HG02885 (cell line): ENCODE data around the gene EYA2.

Experiments used
- ATAC-seq: cut with Tn5 transposase; IDR thresholded peaks from one replicate; pipeline ENCODE4 v1.9.1; 2021; ENCODE audit warnings: mild to moderate bottlenecking; ENCODE audit not compliant: unreplicated experiment, poor library complexity

Gene EYA2

DNA sequence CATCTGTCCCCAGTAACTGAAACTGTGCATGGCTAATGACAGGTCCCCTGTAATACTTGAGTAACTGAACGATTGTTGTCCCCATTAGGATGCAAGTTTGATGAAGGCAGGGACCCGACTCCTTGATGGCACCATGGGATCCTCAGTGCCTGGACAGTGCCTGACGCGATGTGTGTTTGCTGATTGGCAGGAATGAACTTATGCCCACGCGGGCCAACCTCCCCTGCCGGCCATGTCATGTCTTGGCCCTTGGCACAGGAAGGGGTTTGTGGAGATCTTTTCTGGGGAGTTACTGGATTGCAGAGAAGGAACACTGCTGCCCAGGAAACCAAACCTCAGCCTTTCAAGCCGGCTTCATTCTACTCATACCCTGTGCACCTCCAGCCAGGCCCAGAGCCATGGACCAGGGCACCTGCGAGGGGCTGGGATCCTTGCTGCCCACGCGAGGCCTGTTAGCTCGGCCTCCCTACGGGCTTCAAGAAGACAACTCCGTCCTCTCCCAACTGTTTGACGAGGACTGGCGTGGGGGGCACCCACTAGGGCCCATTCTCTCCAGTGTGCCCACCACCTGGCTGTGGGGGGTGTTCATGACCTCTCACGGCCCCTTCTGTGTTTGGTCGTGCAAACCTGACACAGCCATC, 314.0 kb downstream of the EYA2 start:
- ATAC-seq: no peak

DNA sequence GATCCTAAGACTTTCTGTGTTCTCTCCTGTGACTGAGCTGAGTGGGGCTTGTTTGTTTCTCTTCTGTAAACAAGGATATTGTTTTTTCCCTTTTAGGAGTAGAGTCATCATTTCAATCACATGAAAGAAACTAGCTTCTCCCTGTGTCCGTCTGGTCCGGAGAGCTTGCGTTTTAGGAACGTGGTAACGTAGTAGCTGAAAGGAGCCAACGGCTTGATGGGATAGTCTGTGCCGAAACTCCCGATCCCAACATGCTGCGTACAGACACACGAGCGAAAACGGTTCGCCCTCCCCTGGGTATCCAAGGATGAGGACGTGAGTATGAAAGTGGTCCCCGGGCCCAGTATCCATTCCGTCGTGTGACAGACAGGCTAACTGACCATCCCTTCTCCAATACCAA, 315.3 kb downstream of the EYA2 start:
- ATAC-seq: no peak

- ATAC-seq: no peak
Observed at GRCh38 chr20:47210470-47210869, 315.8 kb downstream of the EYA2 start.

GRCh38 chr20:47211036-47211435, 316.4 kb downstream of the EYA2 start:
- ATAC-seq: no peak

DNA sequence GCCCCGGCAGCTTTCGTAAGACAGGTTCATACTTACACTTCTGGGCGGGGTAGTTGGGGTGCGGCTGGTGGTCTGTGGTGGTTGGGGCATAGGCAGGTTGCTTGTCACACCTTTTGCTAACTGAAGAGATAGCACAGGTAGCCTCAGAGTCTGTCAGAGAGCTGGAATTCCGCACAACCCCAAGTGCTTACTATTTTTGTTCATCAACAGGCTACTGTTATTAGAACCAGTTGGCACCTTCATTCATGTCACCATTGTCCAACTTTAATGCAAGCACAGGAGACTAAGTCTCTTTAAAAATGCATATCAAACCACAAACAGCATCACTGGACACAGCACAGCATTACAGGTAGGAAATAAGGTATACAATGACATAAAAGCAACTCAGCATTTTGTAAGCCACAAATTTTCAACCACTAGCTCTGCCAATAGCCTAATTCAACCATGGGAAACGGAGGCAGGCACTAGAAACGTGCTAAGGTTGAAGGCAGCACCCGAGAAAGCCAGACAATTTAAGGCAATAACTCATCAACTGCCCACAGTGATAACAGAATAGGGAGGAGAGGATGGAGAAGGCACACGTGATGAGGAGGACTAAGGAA, 318.1 kb downstream of the EYA2 start:
- ATAC-seq: no peak

- ATAC-seq: no peak
Observed at GRCh38 chr20:47213966-47214365, 319.3 kb downstream of the EYA2 start.

GRCh38 chr20:47215653-47216397, 321.2 kb downstream of the EYA2 start:
- no peak for ATAC-seq

DNA sequence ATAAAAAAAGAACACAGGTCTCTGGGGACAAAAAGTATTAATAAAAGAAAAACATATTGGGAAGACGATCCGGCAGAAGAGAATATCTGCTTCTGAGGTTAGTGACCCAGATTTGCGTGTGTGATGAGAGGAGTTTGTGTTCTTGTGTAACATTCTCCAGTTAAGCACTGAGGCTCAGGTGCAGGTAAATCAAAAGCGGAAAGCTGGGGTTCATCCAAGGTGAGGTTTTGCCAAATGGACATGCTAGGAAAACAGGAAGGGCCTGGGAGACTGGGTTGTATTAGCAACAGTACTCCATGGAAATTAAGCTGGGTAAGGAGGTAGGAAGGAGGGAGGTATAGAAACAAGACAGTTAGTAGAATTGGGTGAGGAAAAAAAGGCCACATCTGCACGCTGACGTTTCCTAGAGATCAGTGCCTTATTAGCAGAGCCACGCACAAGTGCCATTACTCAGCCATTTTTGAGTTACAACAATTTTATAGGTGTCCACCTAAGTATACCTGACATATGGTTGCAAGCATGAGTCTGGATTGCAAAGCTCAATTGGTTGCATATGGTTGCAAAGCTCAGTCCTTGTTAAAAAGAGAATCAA, 322.3 kb downstream of the EYA2 start:
- no peak for ATAC-seq

- no peak for ATAC-seq
Observed at GRCh38 chr20:47217482-47218446, 323.1 kb downstream of the EYA2 start.

DNA sequence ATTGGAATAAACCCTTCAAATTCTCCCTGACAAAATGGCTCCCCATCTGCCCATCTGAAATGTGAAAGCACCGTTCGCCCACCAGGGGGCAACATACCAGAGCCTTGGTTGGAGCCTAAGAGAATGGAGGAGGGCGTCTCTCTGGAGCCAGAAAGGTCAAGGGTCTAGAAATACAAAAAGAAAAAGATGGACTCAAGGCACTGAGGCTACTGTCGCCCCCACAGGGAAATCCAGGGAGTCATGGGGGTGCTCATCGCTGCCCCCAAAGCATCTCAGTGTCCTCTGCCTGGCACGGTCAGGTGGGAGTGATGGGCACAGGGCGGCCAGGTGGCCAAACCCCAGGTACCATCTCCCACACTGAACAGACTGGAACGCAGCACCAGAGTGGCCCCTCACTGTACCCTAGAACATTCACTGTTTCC, 325.5 kb downstream of the EYA2 start:
- ATAC-seq: no peak

DNA sequence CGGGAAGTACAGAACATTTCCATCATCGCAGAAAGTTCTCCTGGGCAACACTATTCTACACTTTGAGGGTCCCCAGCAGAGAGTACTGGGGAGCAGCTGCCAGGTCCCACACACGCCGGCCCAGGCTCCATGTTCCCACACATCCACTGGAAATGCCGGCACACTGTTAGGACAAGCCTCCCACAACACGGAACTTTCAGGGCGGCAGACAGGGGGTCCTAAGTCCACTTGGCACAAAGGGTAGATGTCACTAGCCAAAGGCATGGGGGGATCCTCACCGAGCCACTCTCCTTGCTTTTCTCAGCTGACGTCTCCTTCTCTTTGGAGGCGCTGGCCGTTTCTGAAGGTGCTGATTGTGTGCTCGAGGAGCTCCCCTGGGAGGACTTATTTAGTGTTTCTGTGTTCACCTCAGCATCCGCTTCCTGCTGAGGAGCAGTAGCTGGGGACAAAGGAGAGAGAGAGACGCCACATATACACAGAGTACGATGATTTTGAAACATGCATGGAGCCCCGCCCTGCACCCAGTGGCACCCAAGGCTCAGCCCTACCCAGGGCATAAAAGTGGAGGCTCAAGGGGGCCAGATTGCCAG, 326.5 kb downstream of the EYA2 start:
- ATAC-seq: no peak

GRCh38 chr20:47222468-47223119, 328.0 kb downstream of the EYA2 start:
- no peak for ATAC-seq

DNA sequence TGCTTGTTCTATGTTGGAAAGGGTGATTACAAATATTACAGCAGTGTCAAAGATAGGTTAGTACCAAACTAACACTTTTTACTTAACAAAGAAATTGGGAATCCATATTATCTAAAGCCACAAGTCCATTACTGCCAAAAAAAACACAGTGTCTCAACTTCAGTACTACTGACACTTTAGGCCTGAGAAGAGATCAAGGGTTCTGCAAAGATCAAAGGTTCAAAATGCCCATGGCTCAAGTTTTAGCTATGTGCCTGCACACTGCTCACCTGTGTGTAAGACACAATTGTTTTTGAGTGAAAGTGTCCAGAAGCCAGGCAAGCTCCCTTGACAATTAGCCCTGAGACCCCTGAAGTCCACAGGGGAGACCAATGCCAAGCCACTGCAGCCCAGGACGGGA, 329.3 kb downstream of the EYA2 start:
- no peak for ATAC-seq

DNA sequence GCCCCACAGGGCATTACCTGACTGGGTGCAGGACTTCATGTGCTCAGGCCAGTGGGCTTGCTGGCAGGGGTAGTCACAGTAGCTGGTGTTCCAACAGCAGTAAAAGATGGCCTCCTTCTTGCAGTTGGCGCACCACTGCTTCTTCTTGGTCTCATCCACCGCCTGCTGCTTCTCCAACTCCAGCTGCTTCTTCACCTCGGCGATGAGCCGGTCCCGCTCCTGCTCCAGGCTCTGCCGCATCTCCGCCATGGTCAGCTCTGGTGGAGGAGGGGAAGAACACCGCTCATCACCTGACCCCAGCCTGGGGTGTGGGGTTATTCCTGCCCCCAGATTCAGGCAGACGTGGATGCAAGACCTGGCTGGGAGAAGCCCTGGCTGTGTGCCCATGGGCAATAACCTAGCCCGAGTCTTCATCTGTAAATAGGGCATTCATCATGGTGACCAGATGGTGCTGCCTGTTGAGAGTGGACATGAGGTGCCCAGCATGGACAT, 329.7 kb downstream of the EYA2 start:
- no peak for ATAC-seq

DNA sequence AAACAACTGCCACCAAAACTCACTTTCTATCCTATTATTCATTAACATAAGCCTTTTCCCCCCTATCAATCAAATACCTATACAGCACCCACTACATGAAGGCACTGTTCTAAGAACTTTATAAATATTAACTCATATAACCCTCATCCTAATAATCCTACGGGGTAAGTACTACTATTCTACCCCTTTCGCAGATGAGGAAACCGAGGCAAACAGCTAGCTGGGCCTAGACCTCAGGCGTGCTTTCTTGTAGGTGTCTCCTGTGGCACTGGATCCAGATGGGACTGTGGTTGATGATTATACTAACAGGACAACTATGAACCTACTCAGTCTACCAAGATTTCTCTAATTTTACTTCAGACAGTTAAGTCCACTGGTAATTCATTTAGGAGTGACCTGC, 330.2 kb downstream of the EYA2 start:
- no peak for ATAC-seq

DNA sequence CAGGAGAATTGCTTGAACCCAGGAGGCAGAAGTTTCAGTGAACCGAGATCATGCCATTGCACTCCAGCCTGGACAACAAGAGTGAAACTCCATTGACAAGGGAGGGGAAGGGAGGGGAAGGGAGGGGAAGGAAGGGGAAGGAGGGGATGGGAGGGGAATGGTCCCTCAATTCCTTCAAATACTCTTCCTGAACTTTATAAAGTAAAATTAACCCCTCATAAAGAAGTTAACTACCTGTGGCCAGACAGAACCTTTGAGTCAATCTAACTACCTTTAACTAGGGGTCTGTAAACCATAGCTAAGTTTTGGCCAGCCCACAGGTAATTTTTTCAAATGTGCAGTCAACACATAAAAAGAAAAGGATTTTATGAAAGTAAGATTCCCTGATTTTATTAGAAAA, 330.8 kb downstream of the EYA2 start:
- ATAC-seq: no peak

DNA sequence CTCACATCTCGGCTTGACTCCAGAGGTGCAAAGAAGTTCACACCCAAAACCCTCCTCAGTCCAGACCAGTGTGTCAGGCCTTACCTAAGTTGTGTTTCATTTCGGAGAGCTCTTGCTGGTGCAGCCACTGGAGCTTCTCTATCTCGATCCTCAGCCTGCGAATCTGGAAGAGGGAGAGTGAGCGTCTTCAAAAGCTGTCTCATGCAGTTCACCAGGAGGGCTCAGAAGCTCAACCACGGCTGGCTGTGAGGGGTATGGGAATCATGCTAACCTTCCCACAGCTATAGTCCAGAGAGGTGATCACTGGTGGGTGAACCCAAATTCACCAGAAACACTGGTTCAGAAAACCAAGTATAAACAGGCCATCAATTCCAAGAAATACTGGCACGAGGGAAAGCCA, 332.5 kb downstream of the EYA2 start:
- no peak for ATAC-seq

DNA sequence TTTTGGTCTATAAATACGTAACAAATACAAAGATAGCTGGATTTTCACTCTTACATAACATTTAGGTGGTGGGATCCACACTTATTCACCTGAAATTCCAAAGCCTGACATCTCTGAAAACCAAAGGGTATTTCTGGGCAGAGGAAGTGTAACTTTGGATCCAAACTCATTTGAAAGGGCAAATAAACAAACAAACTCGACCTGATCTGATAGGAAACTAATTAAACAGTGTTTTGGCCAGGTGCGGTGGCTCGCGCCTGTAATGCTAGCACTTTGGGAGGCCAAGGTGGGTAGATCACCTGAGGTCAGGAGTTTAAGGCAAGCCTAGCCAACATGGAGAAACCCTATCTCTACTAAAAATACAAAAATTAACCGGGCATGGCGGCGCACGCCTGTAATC, 332.9 kb downstream of the EYA2 start:
- no peak for ATAC-seq

GRCh38 chr20:47228654-47229053, 334.0 kb downstream of the EYA2 start:
- no peak for ATAC-seq
